Kidney (tissue), 14 donors: ENCODE results near the gene CPT1B. TPM values are rescaled to one million over a fixed set of nuclear protein-coding genes. Genes with fewer than 3 reads are reported as not detected.
A peak's percentile ranks its signal among the peaks of the same experiment; 100 is the strongest.

Experiments used
- DNase-seq, 5 donors: peaks; one replicate each; pipeline ENCODE4 v3.0.0-alpha.2; 2013 to 2020
- FAIRE-seq: peaks from 2 replicates; lab custom pipeline; 2012; peaks lifted over from hg19 to GRCh38; lab: Jason Lieb, UNC
- H3K27ac ChIP-seq, 2 donors: one replicate each; pipeline ENCODE4 v1.7.0; 2013; ENCODE audit warnings: low read depth in 2 of 2, low read length in 2 of 2, inconsistent platforms in 1 of 2
- H3K27me3 ChIP-seq: one replicate; pipeline ENCODE4 v1.7.1; 2013; ENCODE audit warnings: low read length, inconsistent platforms; ENCODE audit not compliant: control insufficient read depth, insufficient read depth
- H3K36me3 ChIP-seq, 3 donors: one replicate each; pipeline versions ENCODE4 v1.7.0 to v1.7.1; 2013; ENCODE audit warnings: low read length in 3 of 3, control low read depth in 1 of 3, inconsistent platforms in 1 of 3; ENCODE audit not compliant: insufficient read depth in 3 of 3, control insufficient read depth in 2 of 3
- H3K4me1 ChIP-seq, 3 donors: one replicate each; pipeline versions ENCODE4 v1.7.0 to v1.7.1; 2013; ENCODE audit warnings: low read length in 3 of 3, inconsistent platforms in 1 of 3, low read depth in 1 of 3; ENCODE audit not compliant: control insufficient read depth in 2 of 3, insufficient read depth in 2 of 3
- H3K4me3 ChIP-seq, 3 donors: one replicate each; pipeline versions ENCODE4 v1.7.0 to v1.8.1; 2013; ENCODE audit warnings: low read length in 3 of 3, control low read depth in 1 of 3, inconsistent platforms in 1 of 3
- H3K9ac ChIP-seq, 3 donors: one replicate each; pipeline versions ENCODE4 v1.7.0 to v1.7.1; 2013; ENCODE audit warnings: low read length in 3 of 3, control low read depth in 1 of 3, inconsistent platforms in 1 of 3
- H3K9me3 ChIP-seq, 3 donors: one replicate each; pipeline versions ENCODE4 v1.7.0 to v1.7.1; 2013; ENCODE audit warnings: low read length in 3 of 3, control low read depth in 1 of 3, inconsistent platforms in 1 of 3; ENCODE audit not compliant: control insufficient read depth in 2 of 3, insufficient read depth in 1 of 3
- intact Hi-C: fragments of 100-400 bp; cut with DNase I; formaldehyde crosslinking; loops from one replicate; pipeline ENCODE4 v1.11.1; 2022
- polyA plus RNA-seq: library from polyadenylated mRNA; stranded (reverse); fragments of 350-450 nt; fragmentation: Illumina TruSeq; extraction: RNeasy Lipid Tissue Mini Kit (QIAGEN cat#74804); gene quantifications from one replicate; pipeline ENCODE4 v1.2.3, GENCODE V29; 2014; ENCODE audit warnings: low read depth, low replicate concordance; ENCODE audit not compliant: insufficient read depth
- total RNA-seq: library from RNA; stranded (reverse); fragmentation: NEBNext Ultra II Directional; extraction: Animal tissue kit (Norgen Biotek cat#: 25700); gene quantifications from one replicate; pipeline ENCODE4 v1.2.1, GENCODE V29; 2021
- TF ChIP-seq, protein P1 (sequence below): IDR thresholded peaks from 3 replicates; pipeline ENCODE4 v1.5.1; 2012; ENCODE audit warnings: mild to moderate bottlenecking, moderate library complexity, borderline replicate concordance; ENCODE audit not compliant: insufficient read depth; ENCODE audit errors: extremely low read depth
- donor health status: control.
- donor health status: control.
- donor health status: control.
- donor health status: control.
- donor health status: control.
- donor health status: DM: yes; HTN: yes; CAD: no.
- donor health status: Normal renal cell carcinoma (clear cell type).

CPT1B gene
- total and polyA plus RNA-seq, 2 donors from 2014 or later = 20.6 to 34.3 TPM

GRCh38 chr22:50548921-50549790 lies 29.1 kb downstream of the CPT1B start:
- no peak overlapping the region for H3K9ac ChIP-seq
- TF ChIP-seq, protein P1, sequence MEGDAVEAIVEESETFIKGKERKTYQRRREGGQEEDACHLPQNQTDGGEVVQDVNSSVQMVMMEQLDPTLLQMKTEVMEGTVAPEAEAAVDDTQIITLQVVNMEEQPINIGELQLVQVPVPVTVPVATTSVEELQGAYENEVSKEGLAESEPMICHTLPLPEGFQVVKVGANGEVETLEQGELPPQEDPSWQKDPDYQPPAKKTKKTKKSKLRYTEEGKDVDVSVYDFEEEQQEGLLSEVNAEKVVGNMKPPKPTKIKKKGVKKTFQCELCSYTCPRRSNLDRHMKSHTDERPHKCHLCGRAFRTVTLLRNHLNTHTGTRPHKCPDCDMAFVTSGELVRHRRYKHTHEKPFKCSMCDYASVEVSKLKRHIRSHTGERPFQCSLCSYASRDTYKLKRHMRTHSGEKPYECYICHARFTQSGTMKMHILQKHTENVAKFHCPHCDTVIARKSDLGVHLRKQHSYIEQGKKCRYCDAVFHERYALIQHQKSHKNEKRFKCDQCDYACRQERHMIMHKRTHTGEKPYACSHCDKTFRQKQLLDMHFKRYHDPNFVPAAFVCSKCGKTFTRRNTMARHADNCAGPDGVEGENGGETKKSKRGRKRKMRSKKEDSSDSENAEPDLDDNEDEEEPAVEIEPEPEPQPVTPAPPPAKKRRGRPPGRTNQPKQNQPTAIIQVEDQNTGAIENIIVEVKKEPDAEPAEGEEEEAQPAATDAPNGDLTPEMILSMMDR = no peak
- DNase-seq = no peak
- no peak for FAIRE-seq
- intact Hi-C loops = no loop called here
- H3K4me1 ChIP-seq = peaks cover 0 to 3% (median 0%) of the 10 kb centered on the region in 3 donors
- no peaks in the 10 kb centered on the region for H3K9me3 ChIP-seq
- peaks cover 11% of the 10 kb centered on the region for H3K27me3 ChIP-seq
- H3K36me3 ChIP-seq = no peaks in the 10 kb centered on the region
- H3K27ac ChIP-seq = no peak overlapping the region
- no peak overlapping the region for H3K4me3 ChIP-seq

DNA sequence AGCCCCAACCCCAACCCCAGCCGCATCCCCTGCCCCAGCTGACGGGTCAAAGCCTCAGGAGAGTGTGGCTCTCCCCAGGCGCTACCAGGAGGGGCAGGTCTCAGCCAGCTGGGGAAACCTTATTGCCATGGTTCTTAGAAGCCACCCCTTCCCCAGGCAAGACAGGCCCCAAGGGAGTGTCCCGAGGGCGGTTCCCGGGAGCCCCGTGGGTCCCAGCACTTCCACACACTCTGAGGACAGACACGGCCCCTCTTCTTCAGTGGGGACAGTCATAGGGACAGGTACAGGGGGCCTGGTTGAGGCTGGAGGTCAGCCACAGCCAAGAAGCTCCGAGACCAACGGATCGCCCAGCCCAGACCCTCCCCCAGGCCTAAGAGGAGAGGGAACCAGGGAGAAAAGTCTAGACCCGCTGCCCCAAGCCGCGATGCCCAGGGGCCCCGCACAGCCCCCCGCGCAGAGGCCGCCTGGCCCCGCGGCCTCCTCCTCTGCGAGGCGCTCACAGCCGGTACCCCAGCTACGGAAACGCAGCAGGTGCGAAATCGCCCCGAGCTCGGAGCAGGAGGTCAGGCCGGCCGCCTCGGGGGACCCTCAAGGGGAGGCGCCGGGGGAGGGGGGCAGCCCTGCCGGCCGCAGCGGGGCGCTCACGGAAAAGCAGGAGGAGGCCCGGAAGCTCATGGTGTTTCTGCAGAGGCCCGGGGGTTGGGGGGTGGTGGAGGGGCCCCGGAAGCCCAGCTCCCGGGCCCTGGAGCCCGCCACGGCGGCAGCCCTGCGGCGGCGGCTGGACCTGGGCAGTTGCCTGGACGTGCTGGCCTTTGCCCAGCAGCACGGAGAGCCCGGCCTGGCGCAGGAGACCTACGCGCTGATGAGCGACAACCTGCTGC lies 29.9 kb downstream of the CPT1B start:
- no peak for FAIRE-seq
- peak in 2 of 5 donors; percentile 40 to 85 for DNase-seq
- no peak overlapping the region for H3K9ac ChIP-seq

GRCh38 chr22:50547263-50547985 lies 30.8 kb downstream of the CPT1B start:
- peak in 1 of 5 donors; percentile 77 for DNase-seq
- no peak overlapping the region for H3K9ac ChIP-seq
- H3K27me3 ChIP-seq = peaks cover 11% of the 10 kb centered on the region

More for the DNA sequence above, 29.9 kb downstream of the CPT1B start:
- intact Hi-C loops = no loop called here
- Histone ChIP-seq H3K4me3 (no peak overlapping the region), H3K36me3 (no peaks in the 10 kb centered on the region), H3K9me3 (no peaks in the 10 kb centered on the region), H3K27ac (no peak overlapping the region), H3K27me3 (peaks cover 11% of the 10 kb centered on the region), H3K4me1 (peaks cover 0 to 3% (median 0%) of the 10 kb centered on the region in 3 donors)
- TF ChIP-seq, protein P1 = no peak

More at GRCh38 chr22:50547263-50547985, 30.8 kb downstream of the CPT1B start:
- no peak for FAIRE-seq
- Histone ChIP-seq H3K27ac (no peak overlapping the region), H3K4me3 (no peak overlapping the region), H3K36me3 (no peaks in the 10 kb centered on the region), H3K9me3 (no peaks in the 10 kb centered on the region), H3K4me1 (peaks cover 0 to 3% (median 0%) of the 10 kb centered on the region in 3 donors)
- intact Hi-C loops = no loop called here
- TF ChIP-seq, protein P1 = no peak
